Neural cell (in vitro differentiated cells): Measurements from ENCODE around the gene BCAS1.

ENCODE experiments used
- CTCF ChIP-seq: fragments of 450-650 bp; IDR thresholded peaks from 2 replicates; pipeline ENCODE4 v1.5.1; 2014; ENCODE audit warnings: antibody characterized with exemption, mild to moderate bottlenecking, moderate library complexity; ENCODE audit not compliant: poor library complexity, severe bottlenecking
- EP300 ChIP-seq: fragments of 450-650 bp; conservative IDR thresholded peaks from 2 replicates; pipeline ENCODE4 v1.6.1; 2014; ENCODE audit warnings: antibody characterized with exemption, mild to moderate bottlenecking, moderate library complexity; ENCODE audit not compliant: poor library complexity, severe bottlenecking
- RAD21 ChIP-seq: fragments of 450-650 bp; conservative IDR thresholded peaks from 2 replicates; pipeline ENCODE4 v1.6.1; 2014; ENCODE audit warnings: antibody characterized with exemption, mild to moderate bottlenecking, moderate library complexity

- no peak for TF ChIP-seq CTCF
- TF ChIP-seq RAD21, result no peak
- TF ChIP-seq EP300, result no peak
These were observed 100.2 kb downstream of the BCAS1 start for GRCh38 chr20:53970232-53970631.
